GM21576 (cell line): ENCODE results near the gene NAA35.
"Not testable (repeated sequence)": the region's sequence is repeated elsewhere in the genome, so short reads cannot be mapped to it uniquely, and the experiment has no call there.

Source experiments
- ATAC-seq: cut with Tn5 transposase; IDR thresholded peaks from one replicate; pipeline ENCODE4 v1.9.1; 2021; ENCODE audit warnings: mild to moderate bottlenecking, moderate library complexity; ENCODE audit not compliant: unreplicated experiment

The NAA35 gene

DNA sequence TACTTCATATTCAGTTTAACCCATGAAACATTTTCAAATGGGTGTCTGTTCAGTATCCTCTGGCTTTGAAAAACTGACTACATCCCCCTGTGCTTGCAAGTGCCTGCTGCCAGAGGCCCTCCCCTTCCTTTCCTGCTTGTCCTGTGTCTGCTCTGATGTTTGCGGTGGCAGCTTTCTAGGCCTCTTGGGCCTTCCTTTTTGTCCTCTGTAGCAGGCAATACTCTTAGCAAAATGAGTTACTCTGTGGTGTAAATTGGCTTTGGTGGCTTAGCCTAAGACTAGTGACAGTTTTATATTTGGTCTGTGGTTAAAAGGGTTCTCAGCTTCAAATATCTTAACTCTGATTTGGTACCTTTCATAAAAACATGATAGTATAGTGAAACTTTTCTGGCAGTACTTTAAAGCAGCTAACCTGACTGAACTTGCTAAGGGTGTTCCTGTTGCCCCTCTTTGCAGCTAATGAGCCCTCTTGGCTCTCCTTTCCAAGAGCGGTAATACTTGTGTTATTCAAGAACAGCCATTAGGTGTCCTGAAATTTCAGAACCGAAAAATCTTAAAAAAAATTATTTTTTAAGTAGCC, 81.8 kb downstream of the NAA35 start:
- no peak for ATAC-seq

DNA sequence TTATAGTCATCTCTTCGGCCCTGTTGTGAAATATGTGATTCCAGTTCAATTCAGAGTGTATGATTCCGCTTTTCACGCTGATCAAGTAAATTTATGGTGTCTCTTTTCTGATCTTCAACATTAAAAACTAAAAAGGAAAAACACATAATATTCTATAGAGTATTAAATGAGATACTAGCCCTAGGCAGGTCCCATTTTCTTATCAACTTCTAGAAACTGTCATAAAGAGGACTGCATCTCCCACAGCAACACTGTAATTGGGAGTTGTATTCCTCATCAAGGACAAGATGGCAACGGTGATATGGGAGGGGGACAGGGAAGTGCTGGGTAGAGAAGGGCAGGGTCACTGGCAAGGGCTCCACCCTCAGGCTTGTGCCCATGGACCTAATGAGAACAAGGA, 86.8 kb downstream of the NAA35 start:
- no peak for ATAC-seq

DNA sequence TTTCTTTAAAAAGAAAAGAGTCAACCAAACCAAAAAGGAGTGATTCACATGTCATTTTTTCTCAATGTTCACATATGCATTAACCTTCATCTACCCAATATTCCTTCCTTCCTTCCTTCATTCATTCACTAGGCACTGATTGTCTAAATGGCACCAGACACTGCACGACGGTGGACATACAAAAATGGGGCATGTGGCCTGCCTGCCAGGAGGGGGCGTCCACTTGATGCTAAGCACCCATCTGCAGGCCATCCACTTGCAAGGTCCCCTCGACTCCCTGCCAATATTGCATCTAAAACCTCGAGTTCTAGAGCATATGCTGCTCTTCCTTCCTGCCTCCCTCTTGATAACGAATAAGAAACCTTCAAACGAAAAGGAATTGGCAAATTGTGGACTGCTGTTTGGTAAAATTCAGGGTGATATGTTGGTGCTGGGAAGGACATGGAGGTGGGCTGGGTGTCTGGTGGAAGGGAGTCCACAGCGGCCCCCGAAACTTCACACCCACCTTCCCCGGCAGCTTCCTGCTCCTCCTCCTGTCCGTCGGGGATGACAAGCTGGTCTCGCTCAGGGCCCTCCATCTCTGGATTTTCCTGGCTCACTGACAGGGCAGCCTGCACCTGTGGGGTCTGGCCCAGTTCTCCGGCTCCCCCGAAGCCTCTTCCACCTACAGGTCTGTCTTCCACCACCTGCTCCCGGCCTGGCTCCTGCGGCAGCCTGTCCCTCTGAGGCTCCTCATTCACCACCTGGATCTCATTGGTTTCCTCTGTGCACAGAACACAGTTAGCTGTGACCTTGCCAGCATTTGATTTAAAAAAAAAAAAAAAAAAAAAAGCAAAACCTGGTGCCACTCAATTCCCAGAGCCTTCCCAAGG, 94.2 kb downstream of the NAA35 start:
- ATAC-seq = no peak

DNA sequence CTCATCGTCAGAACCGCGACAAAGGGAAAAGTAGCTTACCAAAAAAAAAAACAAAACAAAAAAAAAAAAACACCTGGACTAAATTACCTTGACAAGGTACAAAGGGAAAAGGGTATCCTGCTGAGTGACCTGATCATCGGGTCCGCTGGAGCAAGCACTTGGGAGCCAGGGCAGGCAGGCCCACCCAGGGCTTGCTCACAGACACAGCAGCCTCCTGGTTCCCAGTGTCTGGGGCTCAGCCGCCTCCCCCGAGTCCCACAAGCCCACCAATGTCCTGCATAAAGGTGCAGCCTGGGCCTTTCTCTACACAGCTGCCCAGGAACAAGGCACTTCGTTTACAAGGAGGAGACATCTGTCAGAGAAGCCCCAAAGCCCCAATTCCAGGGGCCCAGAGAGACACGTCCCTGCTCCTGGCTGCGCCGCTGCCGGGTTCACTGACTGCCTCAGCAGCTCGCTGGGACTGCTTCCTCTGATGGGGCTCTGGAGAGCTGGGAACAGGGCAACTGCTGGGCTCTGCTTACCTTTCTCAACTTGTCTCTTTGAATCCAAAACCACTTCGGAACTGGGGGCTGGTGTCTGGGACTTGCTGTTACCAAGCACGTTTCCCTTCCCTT, 95.0 kb downstream of the NAA35 start:
- ATAC-seq = no peak

DNA sequence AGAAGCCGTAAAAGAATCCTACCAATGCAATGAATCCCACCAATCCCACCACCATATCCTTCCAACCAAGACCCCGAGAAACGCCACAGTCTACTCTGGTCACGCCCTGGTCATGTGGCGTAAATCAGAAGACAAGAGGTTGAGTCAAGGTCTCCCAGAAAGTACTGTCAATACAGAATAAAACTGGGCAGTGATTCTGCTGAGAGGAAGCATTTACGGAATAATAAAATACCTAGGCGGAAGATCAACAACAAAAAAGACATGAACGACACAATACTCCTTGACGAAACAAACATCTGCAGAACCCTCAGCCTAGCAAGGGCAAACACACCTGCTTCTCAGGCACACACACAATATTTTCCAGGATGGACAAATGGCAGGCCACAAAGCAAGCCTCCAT, 95.6 kb downstream of the NAA35 start:
- no peak for ATAC-seq

DNA sequence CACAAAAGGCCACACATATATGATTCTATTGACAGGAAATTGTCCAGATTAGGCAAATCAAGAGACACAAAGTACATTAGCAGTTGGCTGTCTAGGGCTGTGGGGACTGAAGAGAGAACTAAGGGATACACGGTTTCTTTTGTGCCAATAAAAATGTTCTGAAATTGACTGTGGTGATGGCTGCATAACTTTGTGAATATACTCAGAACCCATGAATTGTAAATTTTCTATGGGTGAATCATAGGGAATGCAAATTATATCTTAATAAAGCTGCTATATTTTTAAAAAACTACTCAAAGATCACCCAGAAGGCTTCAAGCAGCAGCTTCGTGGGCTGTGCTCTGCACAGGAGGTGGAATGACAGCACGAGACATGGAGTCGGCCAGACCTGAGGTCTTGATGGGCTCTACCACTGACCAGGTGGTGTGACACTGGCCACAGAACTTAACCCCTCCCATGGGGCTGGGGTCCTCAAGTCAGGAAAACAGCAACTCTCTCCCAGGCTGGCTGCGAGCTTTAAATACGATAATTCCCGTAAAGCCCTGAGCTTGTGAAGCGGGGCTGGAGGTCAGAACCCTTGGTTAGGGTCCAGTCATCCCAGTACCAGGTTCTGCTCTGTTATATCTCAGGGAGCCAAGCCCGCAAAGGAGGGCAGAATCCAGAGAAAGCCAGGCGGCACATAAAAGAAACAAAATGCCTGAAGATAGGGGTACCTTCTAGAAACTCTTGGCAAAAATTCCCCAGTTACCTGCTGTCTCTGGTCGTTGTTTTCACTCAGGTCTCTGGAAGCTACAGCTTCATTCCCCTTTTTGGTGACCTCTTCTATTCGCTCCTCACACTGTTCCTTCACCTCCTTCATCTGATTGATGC, 99.3 kb downstream of the NAA35 start:
- no peak for ATAC-seq

DNA sequence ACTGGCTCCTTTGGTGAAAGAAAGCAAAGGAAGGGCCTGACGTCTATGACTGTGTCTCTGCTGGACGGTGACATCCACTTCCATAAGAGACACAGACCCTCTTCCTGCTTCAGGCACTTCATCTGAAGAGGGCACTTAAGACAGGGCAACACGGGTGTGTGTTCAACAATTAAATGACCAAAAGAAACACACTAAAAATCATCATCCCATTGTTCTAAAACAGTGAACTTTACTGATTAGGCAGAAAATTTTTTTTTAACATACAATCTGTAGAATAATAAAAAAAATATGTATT, 99.9 kb downstream of the NAA35 start:
- no peak for ATAC-seq

DNA sequence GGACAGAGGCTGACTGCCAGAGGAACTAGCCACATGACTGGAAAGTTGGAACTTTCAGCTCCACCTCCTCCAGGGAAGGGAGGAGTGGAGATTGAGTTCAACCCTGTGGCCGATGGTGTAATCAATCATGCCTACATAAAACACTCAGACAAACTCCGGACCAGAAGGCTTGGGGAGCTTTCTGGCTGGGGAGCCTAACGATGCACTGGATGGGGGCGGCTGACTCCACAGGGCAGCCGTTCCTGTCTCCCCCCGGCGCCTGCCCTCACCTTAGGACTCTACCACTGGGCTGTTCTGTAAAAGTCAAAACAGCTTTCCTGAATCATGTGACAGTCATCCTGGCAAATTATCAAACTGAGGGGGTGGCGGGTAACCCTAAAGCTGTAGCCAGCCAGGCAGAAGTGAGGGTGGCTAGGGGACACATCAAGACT, 100.4 kb downstream of the NAA35 start:
- no peak for ATAC-seq

DNA sequence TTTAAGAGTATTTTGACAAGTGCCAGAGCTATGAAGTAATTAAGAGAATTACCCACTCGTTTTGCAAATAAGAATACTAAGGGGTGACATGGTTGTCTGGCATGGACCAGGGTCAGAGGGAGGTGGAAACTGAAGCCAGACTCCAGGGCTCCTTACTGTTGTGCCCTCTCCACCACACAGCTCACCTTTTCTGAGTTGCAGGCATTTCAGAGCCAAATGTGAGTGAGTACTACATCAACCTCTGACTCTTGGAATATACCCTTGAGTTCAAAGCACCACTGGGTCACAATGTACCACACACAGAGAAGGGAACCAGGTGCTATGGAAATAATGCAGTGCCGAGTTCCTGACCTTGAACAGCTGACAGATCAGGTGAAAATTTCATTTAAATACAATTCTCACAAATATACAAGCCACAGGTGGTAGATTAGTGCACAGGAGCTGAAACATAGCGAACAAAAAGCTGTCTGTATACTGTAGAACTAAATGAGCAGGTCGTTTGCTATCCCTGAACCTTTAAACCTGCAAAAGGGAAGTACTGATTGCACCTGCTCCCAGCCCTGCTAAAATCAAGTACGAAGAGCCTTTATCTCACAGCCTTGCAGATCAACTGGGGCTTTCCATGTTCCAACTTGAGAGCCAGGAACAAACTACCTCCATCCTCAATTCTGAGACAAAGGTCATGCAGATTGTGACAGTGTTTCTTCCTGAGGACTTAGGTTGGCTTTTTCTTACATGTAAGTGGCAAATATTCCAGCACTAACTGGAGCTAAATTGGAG, 101.4 kb downstream of the NAA35 start:
- ATAC-seq = no peak

DNA sequence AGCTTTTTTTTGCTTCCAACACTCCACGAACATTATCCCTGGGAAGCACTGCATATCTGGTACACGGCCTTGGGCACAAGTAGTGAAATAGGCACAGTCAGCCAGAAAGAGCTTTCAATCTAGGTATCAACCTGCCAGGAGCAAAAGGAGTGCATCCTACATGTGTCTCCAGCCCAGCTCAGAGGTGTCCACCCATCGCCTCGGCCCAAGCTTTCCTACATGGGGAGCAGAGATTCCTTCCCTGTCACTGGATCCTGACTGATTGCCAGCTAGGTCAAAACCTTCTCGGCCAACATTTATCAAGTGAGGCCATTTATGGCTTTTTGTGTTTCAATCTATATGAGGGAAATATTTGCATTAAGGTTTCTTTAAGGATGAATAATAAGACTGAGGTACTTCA, 102.6 kb downstream of the NAA35 start:
- ATAC-seq = no peak

DNA sequence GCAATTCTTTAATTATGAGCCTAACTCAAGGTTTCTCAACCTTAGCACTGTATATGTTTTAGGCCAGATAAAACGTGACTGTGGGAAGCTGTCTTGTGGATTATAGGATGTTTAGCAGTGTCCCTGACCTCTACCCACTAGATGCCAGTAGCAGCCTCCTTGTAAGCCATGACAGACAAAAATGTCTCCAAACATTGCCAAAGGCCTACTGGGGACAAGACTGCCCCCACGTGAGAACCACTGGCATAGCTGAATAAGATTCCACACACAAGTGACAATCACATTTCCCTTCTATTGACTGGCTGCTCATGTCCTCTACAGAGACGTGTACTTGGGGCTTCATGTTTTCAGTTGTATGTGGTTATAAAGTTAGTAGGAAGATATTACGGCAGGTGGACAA, 103.1 kb downstream of the NAA35 start:
- no peak for ATAC-seq

DNA sequence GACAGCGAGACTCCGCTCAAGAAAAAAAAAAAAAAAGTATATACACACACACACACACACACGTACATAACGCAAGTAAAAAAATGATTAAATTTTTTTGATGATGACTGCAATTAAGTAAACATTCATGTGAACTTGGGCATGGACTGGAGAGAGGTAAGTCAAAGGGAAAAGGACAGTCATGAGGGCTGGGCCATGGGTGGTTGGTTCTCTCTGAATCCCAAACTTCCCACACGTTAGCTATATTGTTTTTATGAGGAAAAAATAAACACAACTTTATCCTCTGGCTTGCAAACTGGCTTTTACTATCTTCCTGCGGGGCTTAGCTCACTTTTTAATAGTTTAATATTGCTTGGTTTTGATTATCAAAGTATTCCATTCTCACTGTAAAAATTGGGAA, 104.7 kb downstream of the NAA35 start:
- ATAC-seq = no peak

DNA sequence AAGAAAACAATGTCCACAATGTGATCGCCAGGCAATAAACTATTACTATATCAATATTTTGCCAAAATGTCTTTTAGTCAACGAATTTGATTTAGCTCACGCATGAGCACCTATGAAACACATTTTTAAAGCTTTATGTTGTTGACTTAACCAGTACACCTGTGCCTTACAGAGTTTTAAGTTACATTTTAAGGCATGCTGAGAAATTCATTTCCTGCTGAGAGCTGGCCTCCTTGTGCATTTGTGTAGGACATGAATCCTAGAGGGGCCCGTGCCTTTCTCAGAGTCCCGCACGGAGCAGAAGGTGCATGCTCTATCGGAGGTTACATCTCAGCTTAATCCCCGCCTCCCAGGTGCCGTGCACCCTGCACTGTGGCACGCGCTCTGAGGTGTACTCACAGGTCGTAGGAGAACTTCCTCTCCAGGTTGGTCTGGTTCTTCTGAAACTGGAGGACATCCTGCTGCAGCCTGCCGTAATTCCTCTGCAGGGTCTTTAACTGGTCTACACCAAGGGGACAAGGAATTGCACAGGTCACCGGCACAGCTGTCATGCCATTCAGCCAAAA, 105.2 kb downstream of the NAA35 start:
- ATAC-seq = no peak

DNA sequence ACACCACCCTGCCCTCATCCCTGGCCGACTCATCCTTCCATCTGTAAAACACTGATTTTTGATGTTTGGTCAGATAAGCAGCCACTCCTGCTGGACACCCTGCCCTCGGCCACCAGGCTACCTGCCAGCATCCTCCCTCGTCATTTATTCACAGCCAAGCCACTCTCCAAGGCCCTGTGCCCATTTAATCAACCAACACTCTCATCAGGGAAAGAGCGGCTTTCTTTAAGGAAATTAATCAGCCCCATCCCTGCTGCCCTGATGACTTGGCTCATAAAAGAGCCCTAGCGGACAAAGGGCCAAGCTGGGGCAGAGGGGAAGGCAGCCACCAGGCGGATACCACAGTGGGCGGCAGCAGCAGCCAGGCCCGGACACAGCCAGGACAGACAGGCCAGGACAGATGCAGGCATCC, 106.0 kb downstream of the NAA35 start:
- no peak for ATAC-seq

DNA sequence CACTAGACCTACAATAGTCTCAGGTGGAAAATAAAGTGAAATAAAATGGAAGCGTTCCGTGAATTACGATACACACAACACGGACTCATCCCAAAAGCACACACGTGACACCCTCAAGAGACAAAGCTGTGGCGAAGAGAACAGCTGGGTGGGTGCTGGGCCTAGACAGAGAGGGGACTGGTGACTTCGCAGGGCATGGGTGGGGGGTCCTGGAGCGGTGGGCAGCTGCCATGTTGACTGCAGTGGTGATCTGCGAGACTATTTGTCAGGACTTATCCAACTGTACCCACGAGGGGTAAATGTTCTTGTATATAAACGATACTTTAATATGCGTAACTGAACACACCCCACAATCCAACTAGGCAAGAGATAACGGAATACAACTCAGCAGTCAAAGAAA, 106.4 kb downstream of the NAA35 start:
- no peak for ATAC-seq

DNA sequence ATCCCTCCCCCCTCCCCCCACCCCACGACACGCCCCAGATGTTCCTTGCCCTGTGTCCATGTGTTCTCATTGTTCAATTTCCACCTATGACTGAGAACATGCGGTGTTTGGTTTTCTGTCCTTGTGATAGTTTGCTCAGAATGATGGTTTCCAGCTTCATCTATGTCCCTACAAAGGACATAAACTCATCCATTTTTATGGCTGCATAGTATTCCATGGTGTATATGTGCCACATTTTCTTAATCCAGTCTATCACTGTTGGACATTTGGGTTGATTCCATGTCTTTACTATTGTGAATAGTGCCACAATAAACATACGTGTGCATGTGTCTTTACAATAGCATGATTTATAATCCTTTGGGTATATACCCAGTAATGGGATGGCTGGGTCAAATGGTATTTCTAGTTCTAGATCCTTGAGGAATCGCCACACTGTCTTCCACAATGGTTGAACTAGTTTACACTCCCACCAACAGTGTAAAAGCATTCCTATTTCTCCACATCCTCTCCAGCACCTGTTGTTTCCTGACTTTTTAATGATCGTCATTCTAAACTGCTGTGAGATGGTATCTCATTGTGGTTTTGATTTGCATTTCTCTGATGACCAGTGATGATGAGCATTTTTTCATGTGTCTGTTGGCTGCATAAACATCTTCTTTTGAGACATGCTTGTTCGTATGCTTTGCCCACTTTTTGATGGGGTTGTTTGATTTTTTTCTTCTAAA, 107.2 kb downstream of the NAA35 start:
- ATAC-seq = not testable (repeated sequence)

DNA sequence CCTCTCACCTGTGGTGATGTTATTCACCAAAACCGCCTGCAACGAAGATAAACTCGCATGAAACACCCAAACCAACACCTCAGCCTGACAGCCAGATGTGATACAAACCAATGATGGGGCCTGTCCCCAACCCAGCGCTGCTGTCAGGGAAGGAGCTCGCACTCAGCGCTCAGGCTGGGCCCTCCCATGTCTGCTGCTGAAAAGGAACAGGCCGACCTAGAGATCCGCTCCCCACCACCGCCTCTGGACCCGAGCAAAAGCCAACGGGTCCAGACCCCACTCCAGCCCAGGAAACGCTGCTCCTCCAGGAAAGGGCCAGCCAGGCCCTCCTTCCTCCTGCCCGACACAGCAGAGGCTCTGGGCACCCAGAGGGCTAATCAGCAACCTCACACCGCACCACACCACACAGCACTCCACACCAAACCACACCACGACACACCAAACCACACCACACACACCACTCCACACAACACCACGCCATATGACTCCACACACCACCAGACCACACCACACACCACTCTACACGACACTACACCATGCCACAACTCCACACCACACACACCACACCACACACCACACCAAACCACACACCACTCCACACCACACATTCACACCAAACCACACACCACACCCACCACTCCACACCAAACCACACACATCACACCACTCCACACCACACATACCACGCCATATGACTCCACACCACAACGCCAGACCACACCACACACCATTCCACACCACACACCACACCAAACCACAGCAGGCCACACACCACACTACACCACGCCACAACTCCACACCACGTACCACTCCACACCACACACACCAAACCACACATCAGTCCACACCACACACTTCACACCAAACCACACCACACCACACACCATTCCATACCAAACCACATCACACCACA, 111.9 kb downstream of the NAA35 start:
- no peak for ATAC-seq

DNA sequence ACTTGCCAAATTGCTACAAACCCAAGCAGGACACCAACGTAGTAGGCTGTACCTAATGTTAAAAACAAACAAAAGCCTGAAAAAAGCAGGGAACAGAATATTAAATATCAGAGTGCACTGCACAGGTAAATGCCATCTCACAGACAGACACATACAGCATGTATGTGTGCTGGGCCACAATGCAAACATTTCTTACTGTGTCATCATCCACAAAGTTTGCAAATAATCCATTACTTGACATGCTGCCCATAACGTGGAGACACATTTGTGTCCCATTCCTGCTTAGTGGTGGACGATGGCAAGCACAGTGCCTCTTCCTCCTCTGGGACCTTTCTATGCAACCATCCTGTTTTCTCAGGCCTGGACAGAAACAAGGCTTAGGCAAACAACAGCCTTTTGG, 113.7 kb downstream of the NAA35 start:
- ATAC-seq = no peak

DNA sequence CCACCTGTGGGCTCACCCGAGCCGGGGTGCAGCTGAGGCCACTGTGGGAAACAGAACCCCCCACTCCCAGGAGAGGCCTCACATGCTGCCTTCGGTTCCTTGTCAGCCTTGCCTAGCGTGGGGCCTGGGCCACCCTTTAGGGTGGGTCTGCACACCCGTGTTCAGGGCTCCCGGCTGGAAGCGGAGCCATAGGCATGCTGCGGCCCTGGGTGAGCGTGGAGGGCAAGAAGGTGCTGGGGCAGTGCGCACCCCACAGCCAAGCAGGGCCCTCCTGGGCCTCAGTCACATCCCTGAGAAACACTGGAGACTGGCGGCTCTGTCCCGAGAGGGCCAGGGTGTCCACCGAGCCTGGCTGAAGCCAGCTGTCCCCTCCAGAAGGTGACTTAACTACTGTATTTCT, 116.5 kb downstream of the NAA35 start:
- ATAC-seq = no peak
